ENCODE data around the gene DNER. TPM values are rescaled to one million over a fixed set of nuclear protein-coding genes. Genes with fewer than 3 reads are reported as not detected.

DNER gene
- total and polyA plus RNA-seq, 10 of the 15 experiments (the other 5 are each of a cell fraction or from before 2014, with no cell fraction given), result 0.04 to 0.08 (median 0.07) TPM; not detected in 7

- DNase-seq (ENCODE audit: low read depth, low spot score) (no peak), FAIRE-seq (no peak), ATAC-seq (no peak)
- TF ChIP-seq ZNF217 (IDR thresholded peaks at IDR 0.05) (no peak), CEBPB (IDR thresholded peaks at IDR 0.05; ENCODE audit: borderline replicate concordance in 1 of 2, low read depth in 2 of 2, low read length in 2 of 2) (peak in 1 of 2 experiments; percentile 49; a peak in 1 of 4 replicates)
- no peaks in the 10 kb centered on the region for H3K4me1 ChIP-seq (ENCODE audit: control insufficient read depth, insufficient read depth, low read length)
- no peak overlapping the region for H3K9ac ChIP-seq (ENCODE audit: control insufficient read depth, insufficient read depth, low read length)
- in situ Hi-C loops (cut with MboI) (no loop called here), intact Hi-C loops (cut with micrococcal nuclease; ENCODE audit: unreplicated experiment) (no loop called here)
- no peaks in the 10 kb centered on the region for H3K36me3 ChIP-seq (ENCODE audit: control insufficient read depth in 2 of 2, insufficient read depth in 2 of 2, low read length in 1 of 2)
- H4K20me1 ChIP-seq (ENCODE audit: control insufficient read depth, insufficient read depth), result no peaks in the 10 kb centered on the region
- BruUV-seq (replicated peaks), result no TSS peak
- WGBS (ENCODE audit: insufficient coverage, insufficient replicate concordance, low lambda C conversion rate, missing lambda C conversion rate), result 51% methylated on average over 12 of the region's 12 CpGs
- no peak overlapping the region for H2AFZ ChIP-seq (ENCODE audit: control insufficient read depth, low read depth, low read length)
- H3K9me3 ChIP-seq (replicated peaks; ENCODE audit: control insufficient read depth, insufficient read depth, low read length), result no peaks in the 10 kb centered on the region
- ChIA-PET CTCF (interaction anchor here (0.5 kb wide), 1 partner anchor 638 kb away, joined by 3 read pairs; no protein-coding TSS in a partner anchor), POLR2A (no interaction called here), RAD21 (ENCODE audit: unreplicated experiment) (no interaction called here), SMC1A (ENCODE audit: uncharacterized antibody, unreplicated experiment) (interaction anchor here (0.6 kb wide), 1 partner anchor 1287 kb away, joined by 4 read pairs; no protein-coding TSS in a partner anchor)
- no peaks in the 10 kb centered on the region; a peak in 1 of 4 replicates for H3K27me3 ChIP-seq (replicated peaks in 1 of 2; ENCODE audit: control insufficient read depth in 2 of 2, insufficient read depth in 2 of 2, low read length in 1 of 2)
- H3K79me2 ChIP-seq (ENCODE audit: control insufficient read depth, insufficient read depth, low read length), result no peaks in the 10 kb centered on the region
- H3K27ac ChIP-seq (ENCODE audit: control insufficient read depth, insufficient read depth), result no peak overlapping the region
- no peak overlapping the region for H3K4me3 ChIP-seq
- no peak overlapping the region for H3K4me2 ChIP-seq (ENCODE audit: control insufficient read depth, insufficient read depth)
Observed at GRCh38 chr2:229622495-229623355, 91.6 kb downstream of the DNER start.

DNA sequence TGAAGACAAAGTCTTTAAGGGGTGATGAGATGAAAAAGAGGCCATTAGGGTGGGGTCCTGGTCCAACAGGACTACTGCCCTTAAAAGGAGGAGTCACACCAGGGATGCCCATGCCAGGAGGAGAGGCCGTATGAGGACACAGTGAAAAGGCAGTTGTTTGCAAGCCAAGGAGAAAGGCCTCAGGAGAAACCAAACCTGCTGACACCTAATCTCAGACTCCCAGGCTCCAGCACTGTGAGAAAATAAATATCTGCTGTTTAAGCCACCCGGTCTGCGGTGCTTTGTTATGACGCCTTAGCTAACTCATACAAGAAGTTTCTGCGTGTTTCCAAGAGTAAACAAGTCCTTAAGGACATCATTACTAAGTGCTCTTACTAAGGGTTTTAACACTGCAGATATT is 93.6 kb downstream of the DNER start:
- ChIA-PET RAD21 (ENCODE audit: unreplicated experiment) (no interaction called here), SMC1A (ENCODE audit: uncharacterized antibody, unreplicated experiment) (no interaction called here), POLR2A (no interaction called here), CTCF (no interaction called here)
- Histone ChIP-seq H3K4me1 (ENCODE audit: control insufficient read depth, insufficient read depth, low read length) (no peaks in the 10 kb centered on the region), H3K27me3 (replicated peaks in 1 of 2; ENCODE audit: control insufficient read depth in 2 of 2, insufficient read depth in 2 of 2, low read length in 1 of 2) (no peaks in the 10 kb centered on the region; a peak in 1 of 4 replicates), H3K27ac (ENCODE audit: control insufficient read depth, insufficient read depth) (no peak overlapping the region), H3K9ac (ENCODE audit: control insufficient read depth, insufficient read depth, low read length) (no peak overlapping the region), H4K20me1 (ENCODE audit: control insufficient read depth, insufficient read depth) (no peaks in the 10 kb centered on the region; the same call in 1 of the 2 replicates), H2AFZ (ENCODE audit: control insufficient read depth, low read depth, low read length) (no peak overlapping the region), H3K4me2 (ENCODE audit: control insufficient read depth, insufficient read depth) (no peak overlapping the region), H3K79me2 (ENCODE audit: control insufficient read depth, insufficient read depth, low read length) (no peaks in the 10 kb centered on the region), H3K4me3 (no peak overlapping the region), H3K36me3 (ENCODE audit: control insufficient read depth in 2 of 2, insufficient read depth in 2 of 2, low read length in 1 of 2) (no peaks in the 10 kb centered on the region), H3K9me3 (replicated peaks; ENCODE audit: control insufficient read depth, insufficient read depth, low read length) (no peaks in the 10 kb centered on the region)
- no TSS peak for BruUV-seq (replicated peaks)
- DNase-seq (ENCODE audit: low read depth, low spot score) (no peak), FAIRE-seq (no peak), ATAC-seq (no peak)
- intact Hi-C loops (cut with micrococcal nuclease; ENCODE audit: unreplicated experiment) (no loop called here), in situ Hi-C loops (cut with MboI) (no loop called here)
- no peak for TF ChIP-seq SREBF2 (IDR thresholded peaks at IDR 0.05; ENCODE audit: low read length)
- TF ChIP-seq BMI1 (IDR thresholded peaks at IDR 0.05; ENCODE audit: borderline replicate concordance), result no peak
- TF ChIP-seq FOXM1 (IDR thresholded peaks at IDR 0.05; ENCODE audit: low read depth, low read length), result no peak
- WGBS (ENCODE audit: insufficient coverage, insufficient replicate concordance, low lambda C conversion rate, missing lambda C conversion rate), result 65% methylated on average over 5 of the region's 5 CpGs
